Measurements from ENCODE around the gene CDK15. TPM values are rescaled to one million over a fixed set of nuclear protein-coding genes. Genes with fewer than 3 reads are reported as not detected.
A peak's percentile ranks its signal among the peaks of the same experiment; 100 is the strongest.

The CDK15 gene
- total RNA-seq, 1 donor from 2014 or later, result 5.8 TPM

GRCh38 chr2:201859949-201860348 is 53.6 kb downstream of the CDK15 start:
- no peak for DNase-seq (ENCODE audit: extremely low read depth, low read depth, low spot score)

DNA sequence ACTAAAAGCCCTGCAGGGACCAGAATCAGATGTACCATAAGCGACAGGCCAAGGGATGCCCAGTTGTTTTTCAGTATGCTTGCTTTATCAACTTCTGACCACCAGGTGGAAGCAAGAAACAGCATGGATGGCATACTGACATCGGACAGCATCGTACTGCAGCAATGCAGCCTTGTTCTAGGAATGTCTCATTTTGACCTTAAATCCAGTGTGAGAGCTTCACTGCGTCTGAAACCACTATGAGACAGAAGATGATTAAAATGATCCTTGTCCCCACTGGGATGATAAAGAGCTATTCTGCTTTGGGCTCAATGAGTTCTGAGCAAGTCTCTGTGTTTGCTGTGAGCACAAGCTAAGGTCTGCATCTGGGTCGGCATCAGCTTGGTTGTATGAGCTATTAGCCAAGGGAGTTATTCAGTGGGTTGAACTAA is 54.3 kb downstream of the CDK15 start:
- peak; percentile 42 for DNase-seq (ENCODE audit: extremely low read depth, low read depth, low spot score)

DNA sequence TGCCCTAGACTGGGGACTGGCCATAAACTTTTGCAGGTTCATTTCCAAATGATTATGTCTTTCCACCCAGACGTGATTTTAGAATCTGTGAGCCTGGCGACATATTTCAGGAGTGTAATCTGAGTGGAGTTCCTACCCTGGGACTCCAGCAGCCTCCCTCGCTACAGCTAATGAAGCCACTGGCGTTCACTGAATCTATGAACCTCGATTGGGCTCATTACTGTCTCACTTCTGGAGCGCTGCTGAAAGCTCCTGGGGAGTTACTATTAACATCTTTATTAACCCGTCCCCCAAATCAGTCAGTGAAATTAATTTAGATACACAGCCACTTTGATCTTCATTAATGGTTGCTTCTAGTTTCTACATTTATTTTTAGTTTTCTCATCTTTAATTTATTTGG is 56.5 kb downstream of the CDK15 start:
- no peak for DNase-seq (ENCODE audit: extremely low read depth, low read depth, low spot score)

- DNase-seq (ENCODE audit: extremely low read depth, low read depth, low spot score), result no peak
Measured at GRCh38 chr2:201866643-201867473, 60.5 kb downstream of the CDK15 start.

DNA sequence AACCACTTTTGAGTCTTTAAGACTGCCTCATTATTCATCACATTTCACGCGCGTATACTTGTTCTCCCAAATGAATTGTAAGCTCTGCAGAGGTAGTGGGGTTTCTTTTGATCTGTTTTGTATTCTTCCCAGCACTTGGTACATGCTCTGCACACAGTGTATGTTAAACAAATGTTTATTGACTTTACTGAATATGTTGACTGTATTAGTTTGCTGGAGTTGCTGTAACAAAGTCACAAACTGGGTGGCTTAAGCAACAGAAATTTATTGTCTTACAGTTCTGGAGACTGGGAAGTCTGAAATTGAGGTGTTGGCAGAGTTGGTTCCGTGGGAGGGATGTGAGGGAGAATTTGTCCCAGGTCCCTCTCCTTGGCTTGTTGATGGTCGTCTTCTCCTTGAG is 65.1 kb downstream of the CDK15 start:
- no peak for DNase-seq (ENCODE audit: extremely low read depth, low read depth, low spot score)

- DNase-seq (ENCODE audit: extremely low read depth, low read depth, low spot score), result no peak
Measured at GRCh38 chr2:201872591-201872990, 66.3 kb downstream of the CDK15 start.

GRCh38 chr2:201879996-201880395 is 73.7 kb downstream of the CDK15 start:
- DNase-seq (ENCODE audit: extremely low read depth, low read depth, low spot score), result no peak

DNA sequence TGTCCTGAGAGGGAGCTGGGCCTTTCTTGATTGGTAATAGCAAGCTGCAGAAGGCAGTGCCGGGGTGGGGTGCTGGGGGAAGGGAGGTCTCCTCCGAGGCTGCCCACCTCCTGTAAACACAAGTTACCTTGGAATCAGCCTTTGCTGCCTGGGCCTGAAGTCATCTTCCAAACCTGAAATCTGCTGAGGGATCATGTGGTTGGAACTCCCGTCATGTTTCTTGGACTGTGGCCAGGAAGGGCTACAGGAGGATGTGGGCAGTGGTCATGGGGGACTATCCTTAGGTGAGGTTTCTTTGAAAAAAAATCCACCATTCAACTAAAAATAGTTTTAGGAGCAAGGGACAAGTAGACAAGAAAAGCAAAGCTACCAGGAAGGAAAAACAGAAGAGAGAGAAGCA is 74.2 kb downstream of the CDK15 start:
- DNase-seq (ENCODE audit: extremely low read depth, low read depth, low spot score), result no peak

DNA sequence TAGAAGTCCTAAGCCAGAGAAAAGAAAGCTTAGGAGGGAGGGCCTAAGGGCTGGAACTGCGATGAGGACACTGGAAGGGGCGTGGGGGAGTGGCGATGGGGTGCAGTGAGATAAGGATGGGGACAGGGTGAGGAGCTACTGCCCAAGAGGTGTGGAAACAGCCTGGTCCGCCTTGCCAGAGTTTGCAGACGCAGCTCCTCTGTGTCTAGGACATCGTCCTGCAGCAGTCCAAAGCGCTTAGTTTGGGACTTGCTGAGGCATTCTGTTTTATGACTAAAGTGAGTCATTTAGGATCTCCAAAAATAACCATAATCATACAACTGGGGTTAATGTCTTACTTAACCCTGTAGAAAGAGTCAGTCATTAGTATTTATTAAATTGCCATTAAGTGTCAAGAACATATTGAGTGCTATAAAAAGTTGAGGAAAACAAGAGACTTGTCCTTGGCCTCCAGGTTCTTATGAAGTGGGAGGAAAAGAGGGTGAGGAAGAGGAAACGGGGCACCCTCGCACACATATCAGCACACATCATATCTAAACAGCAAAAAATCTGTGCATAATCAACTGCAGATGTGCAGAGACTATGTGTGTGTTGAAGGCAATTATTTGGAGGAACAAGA is 74.8 kb downstream of the CDK15 start:
- DNase-seq (ENCODE audit: extremely low read depth, low read depth, low spot score), result no peak

- DNase-seq (ENCODE audit: extremely low read depth, low read depth, low spot score), result no peak
Measured at GRCh38 chr2:201881741-201882140, 75.4 kb downstream of the CDK15 start.

GRCh38 chr2:201882353-201883090 is 76.2 kb downstream of the CDK15 start:
- DNase-seq (ENCODE audit: extremely low read depth, low read depth, low spot score), result no peak

- no peak for DNase-seq (ENCODE audit: extremely low read depth, low read depth, low spot score)
Measured at GRCh38 chr2:201883606-201884369, 77.5 kb downstream of the CDK15 start.

GRCh38 chr2:201886504-201886903 is 80.2 kb downstream of the CDK15 start:
- no peak for DNase-seq (ENCODE audit: extremely low read depth, low read depth, low spot score)

GRCh38 chr2:201887773-201888425 is 81.6 kb downstream of the CDK15 start:
- DNase-seq (ENCODE audit: extremely low read depth, low read depth, low spot score), result no peak

- no peak for DNase-seq (ENCODE audit: extremely low read depth, low read depth, low spot score)
Measured at GRCh38 chr2:201888426-201888800, 82.1 kb downstream of the CDK15 start.

DNA sequence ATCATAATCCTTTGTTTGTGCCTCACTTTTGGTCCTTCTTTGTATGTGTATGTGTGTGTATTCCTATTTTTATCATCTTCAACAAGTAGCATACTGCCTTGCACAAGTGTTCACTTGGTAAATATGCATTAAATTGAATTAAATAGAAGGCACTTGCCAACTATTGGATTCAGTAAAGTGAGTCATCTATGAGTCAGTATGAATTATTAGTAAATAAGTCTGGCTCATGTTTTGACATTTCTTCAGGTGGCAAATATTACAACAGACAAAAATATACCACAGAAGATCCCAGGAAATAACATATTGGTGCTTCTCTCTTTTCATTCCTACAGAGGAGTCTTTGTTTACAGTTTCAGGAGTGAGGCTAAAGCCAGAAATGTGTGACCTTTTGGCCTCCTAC is 84.1 kb downstream of the CDK15 start:
- no peak for DNase-seq (ENCODE audit: extremely low read depth, low read depth, low spot score)

DNA sequence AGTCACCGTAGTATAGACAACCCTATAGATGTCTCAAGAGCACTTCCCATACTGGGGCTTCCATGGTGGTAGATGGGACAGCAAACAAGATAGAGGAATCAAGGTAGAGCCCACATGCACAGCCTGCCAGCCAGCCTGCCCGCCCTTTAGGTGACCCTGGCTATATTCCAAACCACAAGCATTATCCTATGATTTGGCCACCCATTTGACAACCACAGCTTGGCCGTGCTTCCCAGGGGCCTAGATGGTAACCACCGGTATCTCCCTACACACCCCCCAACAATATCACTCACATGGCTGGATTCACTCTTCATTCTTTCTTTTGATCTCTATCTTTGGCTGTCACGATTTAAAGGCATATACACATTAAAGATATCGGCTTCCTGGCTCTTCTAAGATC is 85.3 kb downstream of the CDK15 start:
- no peak for DNase-seq (ENCODE audit: extremely low read depth, low read depth, low spot score)

- no peak for DNase-seq (ENCODE audit: extremely low read depth, low read depth, low spot score)
Measured at GRCh38 chr2:201892516-201892915, 86.2 kb downstream of the CDK15 start.

GRCh38 chr2:201900362-201900761 is 94.0 kb downstream of the CDK15 start:
- no peak for DNase-seq (ENCODE audit: extremely low read depth, low read depth, low spot score)

GRCh38 chr2:201901786-201902185 is 95.4 kb downstream of the CDK15 start:
- DNase-seq (ENCODE audit: extremely low read depth, low read depth, low spot score), result no peak
